OCI-LY1 (cell line): Measurements from ENCODE around the gene RPL22L1.

Experiments
- H2AFZ ChIP-seq: fragments of 200-600 bp; sonication (generic), shearing (Covaris generic); 2 replicates; pipeline ENCODE4 v1.6.0; 2014; ENCODE audit warnings: antibody characterized with exemption, mild to moderate bottlenecking, low read length
- H3F3A ChIP-seq: fragments of 200-600 bp; sonication (generic), shearing (Covaris generic); 2 replicates; pipeline ENCODE4 v1.6.0; 2014; ENCODE audit warnings: mild to moderate bottlenecking, antibody characterized with exemption, low read length, moderate library complexity; ENCODE audit not compliant: insufficient read depth
- H3K27ac ChIP-seq: fragments of 200-600 bp; sonication (generic); 2 replicates; pipeline ENCODE4 v1.5.1; 2014; ENCODE audit warnings: low read length, mixed run types, mild to moderate bottlenecking, low read depth; ENCODE audit not compliant: poor library complexity, severe bottlenecking
- H3K27me3 ChIP-seq: fragments of 200-600 bp; sonication (generic); 2 replicates; pipeline ENCODE4 v1.6.0; 2014; ENCODE audit warnings: antibody characterized with exemption, mild to moderate bottlenecking, low read length, moderate library complexity; ENCODE audit not compliant: insufficient read depth
- H3K36me3 ChIP-seq: fragments of 200-600 bp; sonication (generic); 2 replicates; pipeline ENCODE4 v1.6.1; 2014; ENCODE audit warnings: mild to moderate bottlenecking, antibody characterized with exemption, low read length, moderate library complexity, mixed read lengths; ENCODE audit not compliant: insufficient read depth
- H3K4me1 ChIP-seq: fragments of 200-600 bp; sonication (generic); 2 replicates; pipeline ENCODE4 v1.5.1; 2014; ENCODE audit warnings: mild to moderate bottlenecking, low read length, moderate library complexity; ENCODE audit not compliant: insufficient read depth, severe bottlenecking
- H3K4me2 ChIP-seq: fragments of 200-600 bp; sonication (generic), shearing (Covaris generic); 2 replicates; pipeline ENCODE4 v1.6.1; 2014; ENCODE audit warnings: low read length
- H3K4me3 ChIP-seq: fragments of 200-600 bp; sonication (generic); 2 replicates; pipeline ENCODE4 v1.5.1; 2014; ENCODE audit warnings: low read length, low read depth, mild to moderate bottlenecking, mixed read lengths; ENCODE audit not compliant: poor library complexity, severe bottlenecking
- H3K79me2 ChIP-seq: fragments of 200-600 bp; shearing (Covaris generic); 2 replicates; pipeline ENCODE4 v1.6.1; 2016; ENCODE audit warnings: mixed run types, low read length, mixed read lengths; ENCODE audit not compliant: insufficient read depth
- H3K9ac ChIP-seq: fragments of 200-600 bp; sonication (generic), shearing (Covaris generic); 2 replicates; pipeline ENCODE4 v1.6.1; 2014; ENCODE audit warnings: mild to moderate bottlenecking, low read length, mixed read lengths
- H3K9me2 ChIP-seq: fragments of 200-600 bp; sonication (generic), shearing (Covaris generic); 2 replicates; pipeline ENCODE4 v1.6.1; 2014; ENCODE audit warnings: low read depth, mild to moderate bottlenecking, low read length, mixed read lengths
- H3K9me3 ChIP-seq: fragments of 200-600 bp; shearing (Covaris generic); 2 replicates; pipeline ENCODE4 v1.6.1; 2014; ENCODE audit warnings: low read length, mixed read lengths
- H4K20me1 ChIP-seq: fragments of 200-600 bp; sonication (generic), shearing (Covaris generic); 2 replicates; pipeline ENCODE4 v1.6.0; 2016; ENCODE audit warnings: mild to moderate bottlenecking, low read length; ENCODE audit not compliant: insufficient read depth
- CTCF ChIP-seq: fragments of 200-600 bp; sonication (generic), shearing (Covaris generic); IDR thresholded peaks from 2 replicates; pipeline ENCODE4 v1.5.1; 2017; ENCODE audit warnings: mild to moderate bottlenecking, antibody characterized with exemption, low read length, moderate library complexity, mixed read lengths
- EZH2 ChIP-seq: fragments of 200-600 bp; sonication (generic), shearing (Covaris generic); IDR thresholded peaks from 2 replicates; pipeline ENCODE4 v1.8.0; 2017; ENCODE audit warnings: borderline replicate concordance, mixed run types, mild to moderate bottlenecking, antibody characterized with exemption, low read length, moderate library complexity, mixed read lengths

Gene RPL22L1

GRCh38 chr3:170914212-170914611, 44.2 kb upstream of the RPL22L1 start:
- Histone ChIP-seq H3K27me3 (no peaks in the 10 kb centered on the region), H3K9me3 (peaks cover 5% of the 10 kb centered on the region; the same call in 1 of the 2 replicates), H3K4me2 (no peak overlapping the region), H3K9ac (no peak overlapping the region), H3K9me2 (no peaks in the 10 kb centered on the region), H4K20me1 (no peaks in the 10 kb centered on the region), H3K4me1 (no peaks in the 10 kb centered on the region), H3F3A (no peaks in the 10 kb centered on the region), H3K4me3 (no peak overlapping the region), H3K36me3 (no peaks in the 10 kb centered on the region), H2AFZ (no peak overlapping the region), H3K27ac (no peak overlapping the region), H3K79me2 (no peaks in the 10 kb centered on the region)
- TF ChIP-seq CTCF (no peak), EZH2 (no peak)

- H4K20me1 ChIP-seq: no peaks in the 10 kb centered on the region
- TF ChIP-seq EZH2: no peak
- no peak for TF ChIP-seq CTCF
- no peaks in the 10 kb centered on the region for H3F3A ChIP-seq
- no peaks in the 10 kb centered on the region; the same call in 1 of the 2 replicates for H3K9me3 ChIP-seq
- H3K9ac ChIP-seq: no peak overlapping the region
- no peak overlapping the region for H3K4me2 ChIP-seq
- no peaks in the 10 kb centered on the region for H3K79me2 ChIP-seq
- H3K27me3 ChIP-seq: no peaks in the 10 kb centered on the region
- no peak overlapping the region for H3K4me3 ChIP-seq
- H3K4me1 ChIP-seq: no peaks in the 10 kb centered on the region
- H2AFZ ChIP-seq: no peak overlapping the region
- H3K27ac ChIP-seq: no peak overlapping the region
- H3K36me3 ChIP-seq: no peaks in the 10 kb centered on the region; the same call in 1 of the 2 replicates
- H3K9me2 ChIP-seq: no peaks in the 10 kb centered on the region
Observed at GRCh38 chr3:170911051-170911450, 41.1 kb upstream of the RPL22L1 start.

- H3K4me2 ChIP-seq: no peak overlapping the region
- TF ChIP-seq CTCF: no peak
- no peak for TF ChIP-seq EZH2
- no peaks in the 10 kb centered on the region for H3F3A ChIP-seq
- no peaks in the 10 kb centered on the region for H3K27me3 ChIP-seq
- H3K36me3 ChIP-seq: no peaks in the 10 kb centered on the region; the same call in 1 of the 2 replicates
- no peak overlapping the region for H2AFZ ChIP-seq
- H3K4me1 ChIP-seq: no peaks in the 10 kb centered on the region
- H4K20me1 ChIP-seq: no peaks in the 10 kb centered on the region
- H3K27ac ChIP-seq: no peak overlapping the region
- no peak overlapping the region for H3K4me3 ChIP-seq
- no peaks in the 10 kb centered on the region; the same call in 1 of the 2 replicates for H3K9me3 ChIP-seq
- H3K9me2 ChIP-seq: no peaks in the 10 kb centered on the region
- H3K9ac ChIP-seq: no peak overlapping the region
- no peaks in the 10 kb centered on the region for H3K79me2 ChIP-seq
Observed at GRCh38 chr3:170910542-170910941, 40.5 kb upstream of the RPL22L1 start.
